Tibial nerve (tissue), 4 donors: ENCODE data around the gene PNCK.

Experiments used
- CTCF ChIP-seq, 5 experiments: fragments of 200-600 bp in 3 of 5; fragments of 450-650 bp in 2 of 5; sonication (generic) in 3 of 5; IDR thresholded peaks; one replicate each; pipeline ENCODE4 v1.5.1; 2016 to 2019; ENCODE audit warnings: antibody characterized with exemption in 5 of 5, mild to moderate bottlenecking in 3 of 5, moderate library complexity in 2 of 5
- EP300 ChIP-seq, 2 donors: sonication (generic); formaldehyde crosslinking; IDR thresholded peaks; one replicate each; pipeline ENCODE4 v1.6.1; 2017; ENCODE audit warnings: antibody characterized with exemption in 2 of 2, mild to moderate bottlenecking in 1 of 2

GRCh38 chrX:153634832-153635231 lies 38.8 kb downstream of the PNCK start:
- TF ChIP-seq CTCF (IDR thresholded peaks at IDR 0.05) (no peak), EP300 (IDR thresholded peaks at IDR 0.05) (no peak)
